ENCODE measurements around the gene PTHLH.

The PTHLH gene

DNA sequence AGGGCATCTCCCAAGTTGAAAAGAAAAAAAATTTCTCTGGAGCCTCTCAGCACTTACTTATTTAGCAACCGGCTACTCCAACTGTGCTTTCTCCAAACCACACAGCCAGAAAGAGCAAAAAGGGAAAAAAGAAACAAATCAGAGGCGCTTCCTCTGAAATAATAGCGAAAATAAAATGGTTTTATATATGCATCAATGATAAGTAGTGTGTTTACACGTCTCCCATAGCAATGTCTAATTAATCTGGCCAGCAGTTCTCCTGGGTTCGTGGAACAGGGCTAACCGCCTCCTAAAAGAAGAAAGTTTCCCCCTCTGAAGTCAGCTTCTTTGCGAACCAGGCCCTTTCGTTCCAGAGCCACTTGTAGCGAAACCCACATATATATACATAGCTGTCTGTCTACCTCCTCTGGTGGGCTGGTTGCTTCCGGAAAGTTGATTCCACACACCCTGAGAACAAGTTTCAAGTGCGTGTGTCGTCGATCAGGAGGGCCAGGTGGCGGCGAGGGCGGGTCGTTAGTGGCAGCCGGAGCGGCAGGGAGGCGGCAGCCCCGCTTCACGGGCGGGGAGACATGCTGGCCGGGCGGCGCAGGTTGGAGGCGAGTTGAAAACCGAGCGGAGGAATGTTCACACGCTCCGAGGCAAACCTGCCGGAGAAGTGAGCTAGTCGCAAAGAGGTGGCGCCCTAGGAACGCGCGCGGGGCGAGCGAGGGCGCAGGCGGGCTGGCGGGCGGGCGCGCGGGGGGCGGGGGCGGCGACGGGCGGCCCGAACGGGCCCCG is 2.7 kb downstream of the PTHLH start:
- H3K4me3 ChIP-seq (ENCODE audit: low read length): peak overlapping the region; percentile 61
- DNase-seq (ENCODE audit: low read depth): peak; percentile 39
- TF ChIP-seq, protein P1, sequence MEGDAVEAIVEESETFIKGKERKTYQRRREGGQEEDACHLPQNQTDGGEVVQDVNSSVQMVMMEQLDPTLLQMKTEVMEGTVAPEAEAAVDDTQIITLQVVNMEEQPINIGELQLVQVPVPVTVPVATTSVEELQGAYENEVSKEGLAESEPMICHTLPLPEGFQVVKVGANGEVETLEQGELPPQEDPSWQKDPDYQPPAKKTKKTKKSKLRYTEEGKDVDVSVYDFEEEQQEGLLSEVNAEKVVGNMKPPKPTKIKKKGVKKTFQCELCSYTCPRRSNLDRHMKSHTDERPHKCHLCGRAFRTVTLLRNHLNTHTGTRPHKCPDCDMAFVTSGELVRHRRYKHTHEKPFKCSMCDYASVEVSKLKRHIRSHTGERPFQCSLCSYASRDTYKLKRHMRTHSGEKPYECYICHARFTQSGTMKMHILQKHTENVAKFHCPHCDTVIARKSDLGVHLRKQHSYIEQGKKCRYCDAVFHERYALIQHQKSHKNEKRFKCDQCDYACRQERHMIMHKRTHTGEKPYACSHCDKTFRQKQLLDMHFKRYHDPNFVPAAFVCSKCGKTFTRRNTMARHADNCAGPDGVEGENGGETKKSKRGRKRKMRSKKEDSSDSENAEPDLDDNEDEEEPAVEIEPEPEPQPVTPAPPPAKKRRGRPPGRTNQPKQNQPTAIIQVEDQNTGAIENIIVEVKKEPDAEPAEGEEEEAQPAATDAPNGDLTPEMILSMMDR (conservative IDR thresholded peaks at IDR 0.05; ENCODE audit: low read depth, low read length): peak; percentile 18

DNA sequence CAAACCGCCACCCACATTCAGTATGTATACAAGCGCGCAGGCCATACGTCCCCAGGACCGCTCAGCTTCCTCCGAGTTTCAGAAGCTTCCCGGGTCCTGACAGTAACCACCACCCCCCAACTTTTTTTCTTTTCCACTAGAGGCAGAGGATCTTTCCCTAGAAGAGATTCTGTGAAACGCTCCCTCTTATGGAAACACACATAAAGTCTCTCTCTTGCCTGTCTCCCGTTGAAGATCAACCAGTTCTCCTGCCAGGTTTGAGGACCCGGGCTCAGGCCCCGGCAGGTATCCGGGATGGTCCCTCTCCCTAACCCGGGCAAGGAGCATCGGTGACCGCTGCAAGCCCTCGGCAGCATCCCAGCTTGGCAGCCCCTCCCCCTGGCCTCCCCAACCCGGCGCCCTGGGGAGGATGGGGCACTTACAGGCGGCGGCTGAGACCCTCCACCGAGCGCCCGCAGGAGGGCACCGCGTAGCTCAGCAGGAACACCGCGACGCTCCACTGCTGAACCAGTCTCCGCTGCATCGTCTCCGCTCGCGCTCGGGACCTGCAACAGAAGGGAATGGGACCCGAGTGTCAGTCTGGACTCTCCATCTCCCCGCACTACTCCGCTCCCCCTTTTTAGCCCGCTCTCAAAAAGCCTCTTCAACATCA is 3.4 kb downstream of the PTHLH start:
- H3K4me3 ChIP-seq (ENCODE audit: low read length): peak overlapping the region; percentile 61
- DNase-seq (ENCODE audit: low read depth): no peak
- TF ChIP-seq, protein P1 (conservative IDR thresholded peaks at IDR 0.05; ENCODE audit: low read depth, low read length): no peak

DNA sequence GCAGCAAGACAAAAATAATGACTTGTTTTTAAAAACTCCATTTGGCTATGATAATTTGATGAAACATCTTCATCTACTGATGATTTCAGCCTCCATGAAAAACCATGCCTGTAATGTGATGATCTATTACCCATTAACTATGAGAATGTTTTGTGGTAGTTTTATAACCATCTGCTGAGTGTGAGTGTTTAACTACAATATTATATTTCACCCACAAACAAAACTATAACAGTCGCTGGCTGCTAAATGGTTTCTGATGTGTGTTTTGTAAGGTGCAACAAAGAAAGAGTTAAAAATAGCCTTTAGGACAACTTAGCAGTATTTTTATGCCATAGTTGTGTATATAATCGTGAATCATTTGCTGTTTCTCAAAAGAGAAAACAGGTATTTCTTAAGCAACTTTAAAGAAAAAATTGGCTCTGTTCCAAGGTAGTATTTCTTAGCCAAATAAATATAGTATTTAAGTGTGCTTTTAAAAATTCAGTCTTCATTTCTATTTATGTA is 4.9 kb downstream of the PTHLH start:
- no peak overlapping the region for H3K4me3 ChIP-seq (ENCODE audit: low read length)

DNA sequence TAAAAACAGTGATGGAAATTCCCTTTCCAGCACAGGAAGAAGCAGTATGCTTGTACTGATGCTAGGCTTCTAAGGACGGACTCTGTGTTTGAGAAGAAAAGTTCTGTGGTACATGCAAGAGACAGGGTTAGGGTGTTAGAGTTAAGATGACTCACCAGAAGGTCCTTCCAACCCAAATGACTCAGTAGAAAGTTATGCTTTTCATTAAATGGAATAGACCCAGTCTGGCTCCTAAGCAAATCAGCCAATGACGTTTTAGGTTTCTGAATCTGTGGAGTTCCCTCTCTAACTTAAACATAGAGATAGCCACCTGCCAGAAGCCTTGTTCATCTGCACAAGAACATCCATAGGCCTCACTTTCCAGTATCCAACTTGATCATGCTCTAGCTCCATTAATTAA is 5.7 kb downstream of the PTHLH start:
- no peak overlapping the region for H3K4me3 ChIP-seq (ENCODE audit: low read length)
- DNase-seq (ENCODE audit: low read depth): peak; percentile 93
- TF ChIP-seq, protein P1 (conservative IDR thresholded peaks at IDR 0.05; ENCODE audit: low read depth, low read length): no peak

More for the DNA sequence above, 4.9 kb downstream of the PTHLH start:
- no peak for DNase-seq (ENCODE audit: low read depth)
- TF ChIP-seq, protein P1 (conservative IDR thresholded peaks at IDR 0.05; ENCODE audit: low read depth, low read length): no peak

DNA sequence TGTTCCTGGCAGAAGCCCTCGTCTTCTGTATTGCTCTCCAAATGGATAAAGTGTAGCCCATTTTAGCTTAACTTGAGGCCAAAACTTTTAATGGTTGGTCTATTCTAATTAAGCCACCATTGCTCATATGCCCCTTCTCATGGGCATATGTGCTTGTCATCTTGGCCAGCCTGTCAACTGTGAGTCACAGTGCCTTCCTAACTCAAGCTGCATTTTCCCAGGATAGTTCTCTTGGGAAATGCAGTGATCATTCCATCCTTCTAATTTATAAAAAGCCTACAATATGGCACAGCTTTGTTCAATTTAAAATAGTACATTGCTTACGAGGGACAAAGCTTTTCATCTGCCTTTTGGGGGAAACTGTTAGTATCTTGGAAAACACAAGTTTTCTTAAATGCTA is 6.6 kb downstream of the PTHLH start:
- TF ChIP-seq, protein P1 (conservative IDR thresholded peaks at IDR 0.05; ENCODE audit: low read depth, low read length): no peak
- H3K4me3 ChIP-seq (ENCODE audit: low read length): no peak overlapping the region
- peak; percentile 39 for DNase-seq (ENCODE audit: low read depth)

DNA sequence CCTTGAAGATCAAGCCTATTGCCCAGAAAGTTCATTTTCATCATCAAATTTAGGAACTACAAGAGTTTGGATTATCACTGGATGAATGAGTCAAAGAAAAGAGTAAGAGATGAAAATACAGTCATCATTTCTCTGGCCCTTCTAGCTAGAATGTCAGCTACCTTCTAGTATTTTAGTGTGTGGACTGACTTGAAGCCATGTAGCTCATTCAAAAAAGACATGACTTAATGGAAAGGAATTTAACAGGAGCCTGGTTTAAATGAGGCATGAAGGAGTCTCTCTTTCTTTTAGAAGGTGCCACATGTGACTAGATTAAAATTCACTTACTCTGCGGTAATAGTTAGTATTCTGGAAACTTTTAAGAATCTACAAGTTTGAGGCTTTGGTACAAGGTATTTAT is 7.1 kb downstream of the PTHLH start:
- no peak overlapping the region for H3K4me3 ChIP-seq (ENCODE audit: low read length)
- DNase-seq (ENCODE audit: low read depth): peak; percentile 57
- TF ChIP-seq, protein P1 (conservative IDR thresholded peaks at IDR 0.05; ENCODE audit: low read depth, low read length): no peak
